A549 (cell line): ENCODE data around the gene BMPR2.

Experiments
- CEBPB ChIP-seq, 2 experiments: fragments of >200 bp in 1 of 2; sonication (Bioruptor Twin) in 1 of 2; formaldehyde crosslinking in 1 of 2; IDR thresholded peaks; 2 replicates each; pipeline ENCODE4 v1.6.1; 2012 to 2016
- EP300 ChIP-seq, 2 experiments: fragments of >200 bp; sonication (Bioruptor Twin); formaldehyde crosslinking; IDR thresholded peaks; 2 replicates in 1 of 2; 3 replicates in 1 of 2; pipeline ENCODE4 v1.6.1; 2016 to 2017
- JUN ChIP-seq, 2 experiments: fragments of >200 bp; sonication (Bioruptor Twin); formaldehyde crosslinking; IDR thresholded peaks; 2 replicates in 1 of 2; 3 replicates in 1 of 2; pipeline ENCODE4 v1.6.1; 2016 to 2017
- KDM1A ChIP-seq: fragments of 200-600 bp; sonication (generic); IDR thresholded peaks from 2 replicates; pipeline ENCODE4 v1.6.1; 2016; ENCODE audit warnings: low read depth, mild to moderate bottlenecking
- MAZ ChIP-seq: fragments of 150-350 bp; IDR thresholded peaks from 2 replicates; pipeline ENCODE4 v1.6.1; 2014; ENCODE audit warnings: antibody characterized with exemption, low read depth, low read length, borderline replicate concordance
- POLR2A ChIP-seq: IDR thresholded peaks from 2 replicates; pipeline ENCODE4 v1.6.1; 2012; ENCODE audit warnings: mild to moderate bottlenecking, low read length
- POLR2AphosphoS2 ChIP-seq: conservative IDR thresholded peaks from 2 replicates; pipeline ENCODE4 v1.6.1; 2012; ENCODE audit warnings: low read length, improper control_type of control experiment, inconsistent platforms
- RAD21 ChIP-seq, 2 experiments: fragments of >200 bp in 1 of 2; sonication (Bioruptor Twin) in 1 of 2; formaldehyde crosslinking in 1 of 2; IDR thresholded peaks in 1 of 2; conservative IDR thresholded peaks in 1 of 2; 2 replicates in 1 of 2; 3 replicates in 1 of 2; pipeline ENCODE4 v1.6.1; 2012 to 2018; ENCODE audit warnings: inconsistent platforms in 1 of 2
- ZSCAN20 ChIP-seq: fragments of 250-450 bp; sonication (Bioruptor Pico); IDR thresholded peaks from 2 replicates; pipeline ENCODE4 v1.8.0; 2022; ENCODE audit warnings: mild to moderate bottlenecking, moderate library complexity
- TF ChIP-seq, protein P1 (sequence below): fragments of 200-600 bp; sonication (generic); IDR thresholded peaks from 2 replicates; pipeline ENCODE4 v1.6.1; 2016; ENCODE audit warnings: antibody characterized with exemption, mild to moderate bottlenecking, moderate library complexity
- TF ChIP-seq, protein P2 (sequence below): fragments of >200 bp; sonication (Bioruptor Twin); formaldehyde crosslinking; IDR thresholded peaks from 3 replicates; pipeline ENCODE4 v1.5.1; 2016
- TF ChIP-seq, protein P3 (sequence below): IDR thresholded peaks from 2 replicates; pipeline ENCODE4 v1.6.1; 2012

DNA sequence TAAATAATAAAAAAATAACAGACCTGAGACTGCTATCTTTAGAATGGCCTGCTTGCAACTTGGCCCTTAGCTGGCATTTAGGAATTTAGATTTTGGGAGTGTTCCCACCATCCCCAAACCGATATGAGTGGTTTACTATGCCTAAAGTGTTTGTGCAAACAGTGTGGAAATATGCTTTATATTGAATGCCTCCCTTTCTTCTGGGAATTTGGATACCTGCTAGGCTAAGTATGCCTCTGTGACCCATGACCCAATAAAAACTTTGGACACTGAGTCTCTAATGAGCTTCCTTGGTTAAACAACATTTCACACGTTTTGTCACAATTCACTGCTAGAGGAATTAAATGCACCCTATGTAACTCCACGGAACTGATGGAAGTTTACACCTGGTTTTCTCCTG, 73.2 kb downstream of the BMPR2 start:
- TF ChIP-seq, protein P1, sequence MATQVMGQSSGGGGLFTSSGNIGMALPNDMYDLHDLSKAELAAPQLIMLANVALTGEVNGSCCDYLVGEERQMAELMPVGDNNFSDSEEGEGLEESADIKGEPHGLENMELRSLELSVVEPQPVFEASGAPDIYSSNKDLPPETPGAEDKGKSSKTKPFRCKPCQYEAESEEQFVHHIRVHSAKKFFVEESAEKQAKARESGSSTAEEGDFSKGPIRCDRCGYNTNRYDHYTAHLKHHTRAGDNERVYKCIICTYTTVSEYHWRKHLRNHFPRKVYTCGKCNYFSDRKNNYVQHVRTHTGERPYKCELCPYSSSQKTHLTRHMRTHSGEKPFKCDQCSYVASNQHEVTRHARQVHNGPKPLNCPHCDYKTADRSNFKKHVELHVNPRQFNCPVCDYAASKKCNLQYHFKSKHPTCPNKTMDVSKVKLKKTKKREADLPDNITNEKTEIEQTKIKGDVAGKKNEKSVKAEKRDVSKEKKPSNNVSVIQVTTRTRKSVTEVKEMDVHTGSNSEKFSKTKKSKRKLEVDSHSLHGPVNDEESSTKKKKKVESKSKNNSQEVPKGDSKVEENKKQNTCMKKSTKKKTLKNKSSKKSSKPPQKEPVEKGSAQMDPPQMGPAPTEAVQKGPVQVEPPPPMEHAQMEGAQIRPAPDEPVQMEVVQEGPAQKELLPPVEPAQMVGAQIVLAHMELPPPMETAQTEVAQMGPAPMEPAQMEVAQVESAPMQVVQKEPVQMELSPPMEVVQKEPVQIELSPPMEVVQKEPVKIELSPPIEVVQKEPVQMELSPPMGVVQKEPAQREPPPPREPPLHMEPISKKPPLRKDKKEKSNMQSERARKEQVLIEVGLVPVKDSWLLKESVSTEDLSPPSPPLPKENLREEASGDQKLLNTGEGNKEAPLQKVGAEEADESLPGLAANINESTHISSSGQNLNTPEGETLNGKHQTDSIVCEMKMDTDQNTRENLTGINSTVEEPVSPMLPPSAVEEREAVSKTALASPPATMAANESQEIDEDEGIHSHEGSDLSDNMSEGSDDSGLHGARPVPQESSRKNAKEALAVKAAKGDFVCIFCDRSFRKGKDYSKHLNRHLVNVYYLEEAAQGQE = no peak
- TF ChIP-seq POLR2A (no peak), JUN (IDR thresholded peaks at IDR 0.05) (no peak), CEBPB (IDR thresholded peaks at IDR 0.05) (no peak), ZSCAN20 (CRISPR knock-in tag) (no peak), RAD21 (conservative IDR thresholded peaks at IDR 0.05 in 1 of 2, IDR thresholded peaks at IDR 0.05 in 1 of 2) (no peak), KDM1A (no peak), POLR2AphosphoS2 (no peak), MAZ (no peak), EP300 (IDR thresholded peaks at IDR 0.05) (no peak)
- TF ChIP-seq, protein P2, sequence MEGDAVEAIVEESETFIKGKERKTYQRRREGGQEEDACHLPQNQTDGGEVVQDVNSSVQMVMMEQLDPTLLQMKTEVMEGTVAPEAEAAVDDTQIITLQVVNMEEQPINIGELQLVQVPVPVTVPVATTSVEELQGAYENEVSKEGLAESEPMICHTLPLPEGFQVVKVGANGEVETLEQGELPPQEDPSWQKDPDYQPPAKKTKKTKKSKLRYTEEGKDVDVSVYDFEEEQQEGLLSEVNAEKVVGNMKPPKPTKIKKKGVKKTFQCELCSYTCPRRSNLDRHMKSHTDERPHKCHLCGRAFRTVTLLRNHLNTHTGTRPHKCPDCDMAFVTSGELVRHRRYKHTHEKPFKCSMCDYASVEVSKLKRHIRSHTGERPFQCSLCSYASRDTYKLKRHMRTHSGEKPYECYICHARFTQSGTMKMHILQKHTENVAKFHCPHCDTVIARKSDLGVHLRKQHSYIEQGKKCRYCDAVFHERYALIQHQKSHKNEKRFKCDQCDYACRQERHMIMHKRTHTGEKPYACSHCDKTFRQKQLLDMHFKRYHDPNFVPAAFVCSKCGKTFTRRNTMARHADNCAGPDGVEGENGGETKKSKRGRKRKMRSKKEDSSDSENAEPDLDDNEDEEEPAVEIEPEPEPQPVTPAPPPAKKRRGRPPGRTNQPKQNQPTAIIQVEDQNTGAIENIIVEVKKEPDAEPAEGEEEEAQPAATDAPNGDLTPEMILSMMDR = no peak
- TF ChIP-seq, protein P3, sequence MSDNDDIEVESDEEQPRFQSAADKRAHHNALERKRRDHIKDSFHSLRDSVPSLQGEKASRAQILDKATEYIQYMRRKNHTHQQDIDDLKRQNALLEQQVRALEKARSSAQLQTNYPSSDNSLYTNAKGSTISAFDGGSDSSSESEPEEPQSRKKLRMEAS = no peak
